Right forelimb (tissue), 1 donor: ENCODE results near the gene CBR4.
"Not testable (repeated sequence)": the region's sequence is repeated elsewhere in the genome, so short reads cannot be mapped to it uniquely, and the experiment has no call there.

Source experiments
- DNase-seq: peaks from one replicate; pipeline ENCODE4 v3.0.0-alpha.2; 2018

CBR4 gene

GRCh38 chr4:168992952-168993482 is 17.0 kb downstream of the CBR4 start:
- DNase-seq, result not testable (repeated sequence)

GRCh38 chr4:168981942-168982341 is 28.1 kb downstream of the CBR4 start:
- DNase-seq, result no peak

- DNase-seq, result no peak
Observed at GRCh38 chr4:168981460-168981859, 28.6 kb downstream of the CBR4 start.

- DNase-seq, result no peak
Observed at GRCh38 chr4:168979338-168979737, 30.7 kb downstream of the CBR4 start.

- no peak for DNase-seq
Observed at GRCh38 chr4:168978001-168978700, 31.9 kb downstream of the CBR4 start.

GRCh38 chr4:168972596-168972995 is 37.5 kb downstream of the CBR4 start:
- no peak for DNase-seq

GRCh38 chr4:168960716-168961115 is 49.3 kb downstream of the CBR4 start:
- DNase-seq, result no peak

GRCh38 chr4:168955674-168956073 is 54.4 kb downstream of the CBR4 start:
- DNase-seq, result no peak

GRCh38 chr4:168952821-168953246 is 57.2 kb downstream of the CBR4 start:
- not testable (repeated sequence) for DNase-seq

GRCh38 chr4:168945291-168945690 is 64.8 kb downstream of the CBR4 start:
- no peak for DNase-seq

- DNase-seq, result no peak
Observed at GRCh38 chr4:168942985-168943384, 67.1 kb downstream of the CBR4 start.
